K562 (cell line): ENCODE results near the gene CCDC85B. TPM values are rescaled to one million over a fixed set of nuclear protein-coding genes. Genes with fewer than 3 reads are reported as not detected.

ENCODE experiments used
- BCL6 ChIP-seq: fragments of 250-450 bp; sonication (Bioruptor Pico); IDR thresholded peaks from 2 replicates; pipeline ENCODE4 v1.4.0; 2020
- BRD4 ChIP-seq: fragments of 200-600 bp; sonication (generic); IDR thresholded peaks from 2 replicates; pipeline ENCODE4 v1.6.1; 2017; ENCODE audit warnings: inconsistent platforms
- CXXC5 ChIP-seq: fragments of 250-450 bp; sonication (Bioruptor Pico); IDR thresholded peaks from 2 replicates; pipeline ENCODE4 v1.8.0; 2022; ENCODE audit warnings: inconsistent platforms, mild to moderate bottlenecking, moderate library complexity
- DPF2 ChIP-seq: fragments of 450-650 bp; IDR thresholded peaks from 2 replicates; pipeline ENCODE4 v1.6.1; 2016
- EGR1 ChIP-seq: fragments of 450-650 bp; conservative IDR thresholded peaks from 2 replicates; pipeline ENCODE4 v1.6.1; 2017; ENCODE audit warnings: mild to moderate bottlenecking
- ELF1 ChIP-seq: fragments of 200-800 bp; sonication (Bioruptor generic); IDR thresholded peaks from 2 replicates; pipeline ENCODE4 v1.6.1; 2016; ENCODE audit warnings: missing genetic modification characterization, missing compliant biosample characterization
- EP300 ChIP-seq: IDR thresholded peaks from 2 replicates; pipeline ENCODE4 v1.6.1; 2012; ENCODE audit warnings: low read length, improper control_type of control experiment
- FIP1L1 ChIP-seq: fragments of 200-400 bp; formaldehyde crosslinking; IDR thresholded peaks from 2 replicates; pipeline ENCODE4 v1.6.1; 2018; ENCODE audit warnings: mild to moderate bottlenecking, low read depth, low read length; ENCODE audit not compliant: poor library complexity, severe bottlenecking
- FUS ChIP-seq: fragments of 200-400 bp; formaldehyde crosslinking; optimal IDR thresholded peaks from 2 replicates; pipeline ENCODE3; 2017; ENCODE audit warnings: low read depth, low read length
- HDAC6 ChIP-seq: IDR thresholded peaks from 2 replicates; pipeline ENCODE4 v1.6.1; 2012; ENCODE audit warnings: low read depth, mild to moderate bottlenecking, control low read depth, inconsistent platforms, low read length, moderate library complexity
- HOXB6 ChIP-seq: fragments of 250-450 bp; sonication (Bioruptor Pico); IDR thresholded peaks from 2 replicates; pipeline ENCODE4 v1.5.1; 2022; ENCODE audit warnings: mild to moderate bottlenecking, borderline replicate concordance
- NCOA1 ChIP-seq: fragments of 450-650 bp; IDR thresholded peaks from 2 replicates; pipeline ENCODE4 v1.6.1; 2016; ENCODE audit warnings: low read depth
- PHB2 ChIP-seq: fragments of 450-650 bp; IDR thresholded peaks from 2 replicates; pipeline ENCODE4 v1.6.1; 2017; ENCODE audit warnings: low read depth
- PML ChIP-seq: IDR thresholded peaks from 2 replicates; pipeline ENCODE4 v1.6.1; 2012; ENCODE audit warnings: low read length, inconsistent platforms
- SLC30A9 ChIP-seq: fragments of 250-450 bp; sonication (Bioruptor Pico); IDR thresholded peaks from 2 replicates; pipeline ENCODE4 v1.8.0; 2022; ENCODE audit warnings: mild to moderate bottlenecking, moderate library complexity
- SNRNP70 ChIP-seq: fragments of 200-400 bp; formaldehyde crosslinking; optimal IDR thresholded peaks from 2 replicates; pipeline ENCODE3; 2017; ENCODE audit warnings: low read depth, low read length
- ZKSCAN3 ChIP-seq: fragments of 250-450 bp; sonication (Bioruptor Pico); IDR thresholded peaks from 2 replicates; pipeline ENCODE4 v1.4.0; 2020
- ZNF224 ChIP-seq: sonication (generic); formaldehyde crosslinking; IDR thresholded peaks from 2 replicates; pipeline ENCODE4 v1.8.0; 2022; ENCODE audit warnings: mild to moderate bottlenecking, missing genetic modification reagents
- ZNF431 ChIP-seq: sonication (generic); formaldehyde crosslinking; IDR thresholded peaks from 2 replicates; pipeline ENCODE4 v1.8.0; 2022; ENCODE audit warnings: mild to moderate bottlenecking, missing genetic modification reagents
- ZNF551 ChIP-seq: fragments of 250-450 bp; sonication (Bioruptor Pico); IDR thresholded peaks from 2 replicates; pipeline ENCODE4 v1.5.0; 2021; ENCODE audit warnings: mild to moderate bottlenecking, moderate library complexity
- ZNF561 ChIP-seq: fragments of 450-650 bp; formaldehyde crosslinking; conservative IDR thresholded peaks from 2 replicates; pipeline ENCODE4 v1.4.0; 2020; ENCODE audit warnings: mild to moderate bottlenecking, moderate library complexity
- polyA plus RNA-seq, 8 experiments: library from polyadenylated mRNA; depleted of rRNA in 4 of 8; stranded (reverse) in 5 of 8; unstranded in 3 of 8; fragments of >200 nt; fragmentation: Nextera tagmentation in 2 of 8; fragmentation: Illumina TruSeq in 1 of 8; extraction: Ambion mirVana in 2 of 8; extraction: Trizol in 1 of 8; gene quantifications; 2 replicates each; pipeline versions ENCODE4 v1.2.1 to v1.2.3, GENCODE V29; 2011 to 2014; ENCODE audit warnings: inconsistent platforms in 1 of 8, missing spikeins in 1 of 8
- total RNA-seq, 7 experiments: library from RNA; depleted of rRNA in 6 of 7; stranded (reverse); fragments of >200 nt in 6 of 7; fragmentation: Illumina TruSeq in 2 of 7; extraction: Trizol in 2 of 7; gene quantifications; 2 replicates each; pipeline versions ENCODE4 v1.2.1 to v1.2.3, GENCODE V29; 2011 to 2021; ENCODE audit warnings: low replicate concordance in 1 of 7
- TF ChIP-seq, protein P1 (sequence below): sonication (generic); formaldehyde crosslinking; IDR thresholded peaks from 2 replicates; pipeline ENCODE4 v1.5.0; 2020; ENCODE audit warnings: missing genetic modification reagents
- TF ChIP-seq, protein P2 (sequence below): fragments of 450-650 bp; IDR thresholded peaks from 2 replicates; pipeline ENCODE4 v1.6.1; 2017; ENCODE audit warnings: antibody characterized with exemption, mild to moderate bottlenecking
- TF ChIP-seq, protein P3 (sequence below): fragments of 250-450 bp; sonication (Bioruptor Pico); IDR thresholded peaks from 2 replicates; pipeline ENCODE4 v1.8.0; 2021; ENCODE audit warnings: moderate library complexity, mild to moderate bottlenecking, inconsistent platforms
- TF ChIP-seq, protein P4 (sequence below): sonication (generic); formaldehyde crosslinking; IDR thresholded peaks from 2 replicates; pipeline ENCODE4 v1.8.0; 2022; ENCODE audit warnings: mild to moderate bottlenecking, missing genetic modification reagents

The CCDC85B gene
- total and polyA plus RNA-seq, 9 of the 15 experiments (the other 6 are each of a cell fraction or from before 2014, with no cell fraction given), result 0.14 to 138 (median 6.2) TPM

DNA sequence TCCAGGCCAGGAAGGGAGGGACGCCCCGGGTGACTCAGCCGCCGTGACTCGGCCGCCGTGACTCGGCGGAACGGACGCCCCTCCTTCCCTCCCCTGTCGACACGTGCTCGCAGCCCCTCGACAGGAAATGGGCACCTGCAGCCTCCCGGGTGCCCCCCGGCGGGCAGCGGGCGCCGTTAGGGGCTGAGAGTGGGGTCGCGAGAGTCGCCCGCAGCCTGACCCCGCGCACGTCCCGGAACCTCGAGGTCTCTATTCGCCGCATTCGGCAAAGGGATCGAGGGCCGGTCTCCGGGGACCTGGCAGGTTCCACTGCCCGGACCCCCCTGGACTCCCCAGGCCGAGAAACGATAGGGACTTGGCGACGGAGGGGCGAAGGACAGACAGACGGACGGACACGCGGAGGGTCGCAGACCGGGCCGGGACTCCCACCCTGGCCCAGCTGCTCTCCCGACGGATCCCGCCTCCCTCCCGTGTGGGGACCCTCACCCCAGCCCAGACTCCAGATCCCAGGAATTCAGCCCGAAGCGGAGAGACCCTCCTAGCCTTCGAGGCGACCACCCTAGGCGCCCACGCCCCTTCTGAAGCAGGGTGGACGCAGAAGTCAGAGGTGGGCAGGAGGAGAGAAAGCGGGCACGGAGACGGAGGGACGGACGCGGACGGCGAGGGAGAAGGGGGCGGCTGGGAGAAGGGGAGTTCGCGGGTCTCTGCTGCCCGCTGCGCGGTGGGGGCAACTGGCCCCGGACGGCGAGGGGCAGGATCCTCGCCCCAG lies 9.1 kb downstream of the CCDC85B start (continued):
- TF ChIP-seq, protein P1, sequence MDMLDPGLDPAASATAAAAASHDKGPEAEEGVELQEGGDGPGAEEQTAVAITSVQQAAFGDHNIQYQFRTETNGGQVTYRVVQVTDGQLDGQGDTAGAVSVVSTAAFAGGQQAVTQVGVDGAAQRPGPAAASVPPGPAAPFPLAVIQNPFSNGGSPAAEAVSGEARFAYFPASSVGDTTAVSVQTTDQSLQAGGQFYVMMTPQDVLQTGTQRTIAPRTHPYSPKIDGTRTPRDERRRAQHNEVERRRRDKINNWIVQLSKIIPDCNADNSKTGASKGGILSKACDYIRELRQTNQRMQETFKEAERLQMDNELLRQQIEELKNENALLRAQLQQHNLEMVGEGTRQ (CRISPR knock-in tag), result peak; percentile 47; the same call in 1 of the 2 replicates
- TF ChIP-seq DPF2, result peak; percentile 77
- peak; percentile 91 for TF ChIP-seq CXXC5 (CRISPR knock-in tag)
- TF ChIP-seq, protein P2, sequence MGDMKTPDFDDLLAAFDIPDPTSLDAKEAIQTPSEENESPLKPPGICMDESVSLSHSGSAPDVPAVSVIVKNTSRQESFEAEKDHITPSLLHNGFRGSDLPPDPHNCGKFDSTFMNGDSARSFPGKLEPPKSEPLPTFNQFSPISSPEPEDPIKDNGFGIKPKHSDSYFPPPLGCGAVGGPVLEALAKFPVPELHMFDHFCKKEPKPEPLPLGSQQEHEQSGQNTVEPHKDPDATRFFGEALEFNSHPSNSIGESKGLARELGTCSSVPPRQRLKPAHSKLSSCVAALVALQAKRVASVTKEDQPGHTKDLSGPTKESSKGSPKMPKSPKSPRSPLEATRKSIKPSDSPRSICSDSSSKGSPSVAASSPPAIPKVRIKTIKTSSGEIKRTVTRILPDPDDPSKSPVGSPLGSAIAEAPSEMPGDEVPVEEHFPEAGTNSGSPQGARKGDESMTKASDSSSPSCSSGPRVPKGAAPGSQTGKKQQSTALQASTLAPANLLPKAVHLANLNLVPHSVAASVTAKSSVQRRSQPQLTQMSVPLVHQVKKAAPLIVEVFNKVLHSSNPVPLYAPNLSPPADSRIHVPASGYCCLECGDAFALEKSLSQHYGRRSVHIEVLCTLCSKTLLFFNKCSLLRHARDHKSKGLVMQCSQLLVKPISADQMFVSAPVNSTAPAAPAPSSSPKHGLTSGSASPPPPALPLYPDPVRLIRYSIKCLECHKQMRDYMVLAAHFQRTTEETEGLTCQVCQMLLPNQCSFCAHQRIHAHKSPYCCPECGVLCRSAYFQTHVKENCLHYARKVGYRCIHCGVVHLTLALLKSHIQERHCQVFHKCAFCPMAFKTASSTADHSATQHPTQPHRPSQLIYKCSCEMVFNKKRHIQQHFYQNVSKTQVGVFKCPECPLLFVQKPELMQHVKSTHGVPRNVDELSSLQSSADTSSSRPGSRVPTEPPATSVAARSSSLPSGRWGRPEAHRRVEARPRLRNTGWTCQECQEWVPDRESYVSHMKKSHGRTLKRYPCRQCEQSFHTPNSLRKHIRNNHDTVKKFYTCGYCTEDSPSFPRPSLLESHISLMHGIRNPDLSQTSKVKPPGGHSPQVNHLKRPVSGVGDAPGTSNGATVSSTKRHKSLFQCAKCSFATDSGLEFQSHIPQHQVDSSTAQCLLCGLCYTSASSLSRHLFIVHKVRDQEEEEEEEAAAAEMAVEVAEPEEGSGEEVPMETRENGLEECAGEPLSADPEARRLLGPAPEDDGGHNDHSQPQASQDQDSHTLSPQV, result peak; percentile 95
- no peak; the same call in 1 of the 2 replicates for TF ChIP-seq PHB2
- no peak for TF ChIP-seq HDAC6
- peak; percentile 63 for TF ChIP-seq ELF1 (tag)
- TF ChIP-seq HOXB6, result no peak
- TF ChIP-seq BCL6 (CRISPR knock-in tag), result no peak
- TF ChIP-seq ZNF551 (CRISPR knock-in tag), result no peak
- peak; percentile 79 for TF ChIP-seq SNRNP70
- TF ChIP-seq ZNF431, result 0 out of 2 replicates have a peak, but pooled peaks have one; percentile 53
- no peak; the same call in 1 of the 2 replicates for TF ChIP-seq EP300
- no peak for TF ChIP-seq ZNF224 (CRISPR knock-in tag)
- TF ChIP-seq, protein P3, sequence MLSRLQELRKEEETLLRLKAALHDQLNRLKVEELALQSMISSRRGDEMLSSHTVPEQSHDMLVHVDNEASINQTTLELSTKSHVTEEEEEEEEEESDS, result no peak
- TF ChIP-seq NCOA1, result no peak
- no peak for TF ChIP-seq ZKSCAN3 (CRISPR knock-in tag)
- TF ChIP-seq FIP1L1, result peak; percentile 98
- TF ChIP-seq FUS, result peak; percentile 93
- TF ChIP-seq, protein P4, sequence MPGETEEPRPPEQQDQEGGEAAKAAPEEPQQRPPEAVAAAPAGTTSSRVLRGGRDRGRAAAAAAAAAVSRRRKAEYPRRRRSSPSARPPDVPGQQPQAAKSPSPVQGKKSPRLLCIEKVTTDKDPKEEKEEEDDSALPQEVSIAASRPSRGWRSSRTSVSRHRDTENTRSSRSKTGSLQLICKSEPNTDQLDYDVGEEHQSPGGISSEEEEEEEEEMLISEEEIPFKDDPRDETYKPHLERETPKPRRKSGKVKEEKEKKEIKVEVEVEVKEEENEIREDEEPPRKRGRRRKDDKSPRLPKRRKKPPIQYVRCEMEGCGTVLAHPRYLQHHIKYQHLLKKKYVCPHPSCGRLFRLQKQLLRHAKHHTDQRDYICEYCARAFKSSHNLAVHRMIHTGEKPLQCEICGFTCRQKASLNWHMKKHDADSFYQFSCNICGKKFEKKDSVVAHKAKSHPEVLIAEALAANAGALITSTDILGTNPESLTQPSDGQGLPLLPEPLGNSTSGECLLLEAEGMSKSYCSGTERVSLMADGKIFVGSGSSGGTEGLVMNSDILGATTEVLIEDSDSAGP (CRISPR knock-in tag), result 0 out of 2 replicates have a peak, but pooled peaks have one; percentile 11
- no peak; the same call in 1 of the 2 replicates for TF ChIP-seq EGR1
- TF ChIP-seq ZNF561 (CRISPR knock-in tag), result no peak
- TF ChIP-seq PML, result no peak
- TF ChIP-seq SLC30A9, result no peak
- no peak; the same call in none of the 2 replicates for TF ChIP-seq BRD4
